ENCODE results near the gene EGR2. TPM values are rescaled to one million over a fixed set of nuclear protein-coding genes. Genes with fewer than 3 reads are reported as not detected.
A peak's percentile ranks its signal among the peaks of the same experiment; 100 is the strongest.

Gene EGR2
- total and polyA plus RNA-seq, 2 donors (not counting 3 experiments of a cell fraction or from before 2014, with no cell fraction given): 0.46 to 0.47 TPM

DNA sequence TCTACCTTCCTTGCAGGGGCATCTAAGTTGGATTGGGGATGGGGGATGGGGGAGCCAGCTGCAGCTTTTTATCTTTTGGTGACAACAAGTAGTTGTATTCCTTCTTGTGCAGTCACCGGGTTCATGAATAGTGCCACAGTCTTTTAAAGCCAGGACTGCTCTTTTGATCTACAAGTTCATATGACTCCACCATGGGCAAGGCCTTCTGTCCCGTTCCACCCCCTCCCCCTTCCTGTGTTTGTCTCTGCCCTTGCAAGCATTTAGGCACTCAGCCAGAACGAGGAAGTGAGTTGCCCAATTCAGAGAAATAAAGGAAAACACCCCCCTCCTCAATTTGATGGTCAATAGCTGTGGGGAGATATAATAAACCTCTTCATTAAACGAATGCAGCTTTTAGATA is 44.8 kb upstream of the EGR2 start:
- Histone ChIP-seq H3K4me3 (replicated peaks in 1 of 3; ENCODE audit: insufficient read depth in 1 of 3, low read depth in 1 of 3, low read length in 3 of 3) (no peak overlapping the region), H4K20me1 (replicated peaks; ENCODE audit: control insufficient read depth, extremely low read depth, insufficient read depth, low read length) (no peaks in the 10 kb centered on the region), H3K9me3 (replicated peaks; ENCODE audit: control insufficient read depth, insufficient read depth, low read length) (no peaks in the 10 kb centered on the region), H3K27ac (ENCODE audit: insufficient read depth, low read depth, low read length) (no peak overlapping the region), H3K4me2 (ENCODE audit: insufficient read depth, low read length) (no peak overlapping the region), H3K27me3 (ENCODE audit: control insufficient read depth in 2 of 2, insufficient read depth in 2 of 2, low read length in 2 of 2) (no peaks in the 10 kb centered on the region), H3K36me3 (ENCODE audit: control insufficient read depth in 2 of 2, extremely low read depth in 1 of 2, insufficient read depth in 2 of 2, low read length in 2 of 2) (no peaks in the 10 kb centered on the region), H2AFZ (ENCODE audit: low read depth, low read length) (no peak overlapping the region), H3K9me1 (replicated peaks; ENCODE audit: control insufficient read depth, extremely low read depth, insufficient read depth, low read length) (no peaks in the 10 kb centered on the region), H3K79me2 (ENCODE audit: control insufficient read depth, insufficient read depth, low read length) (no peaks in the 10 kb centered on the region), H3K4me1 (ENCODE audit: control insufficient read depth, extremely low read depth, insufficient read depth, low read length) (no peaks in the 10 kb centered on the region), H3K9ac (replicated peaks; ENCODE audit: extremely low read depth, insufficient read depth, low read length) (no peak overlapping the region)
- dilution Hi-C loops (cut with MboI; ENCODE audit: extremely low pct_ligation_motif_present, low sequenced_read_pairs): no loop called here
- CTCF ChIA-PET: interaction anchor here (0.9 to 1.4 kb wide), 3 partner anchors 10 to 297 kb away, joined by 3 read pairs; no protein-coding TSS in a partner anchor
- intact Hi-C loops (cut with micrococcal nuclease): no loop called here
- FAIRE-seq (no peak), DNase-seq (ENCODE audit: low read depth, low spot score) (peak; percentile 6)
- POLR2A ChIA-PET: no interaction called here
- BruUV-seq (replicated peaks): no TSS peak
- TF ChIP-seq MYC (IDR thresholded peaks at IDR 0.05; ENCODE audit: low read depth, low read length) (no peak), MAX (IDR thresholded peaks at IDR 0.05; ENCODE audit: insufficient read depth, insufficient read length) (no peak), GATA2 (IDR thresholded peaks at IDR 0.05; ENCODE audit: insufficient read depth, insufficient read length, low read depth, low read length) (no peak), POLR2A (IDR thresholded peaks at IDR 0.05; ENCODE audit: low read depth, low read length) (no peak), JUN (IDR thresholded peaks at IDR 0.05; ENCODE audit: borderline replicate concordance, insufficient read depth, insufficient read length, low read depth) (no peak), EZH2 (IDR thresholded peaks at IDR 0.05; ENCODE audit: borderline replicate concordance, low read depth, low read length, severe bottlenecking) (no peak), FOS (IDR thresholded peaks at IDR 0.05; ENCODE audit: borderline replicate concordance, insufficient read depth, low read length) (no peak), POLR2AphosphoS5 (IDR thresholded peaks at IDR 0.05; ENCODE audit: insufficient read depth, low read depth, low read length) (no peak)
- TF ChIP-seq, protein P1, sequence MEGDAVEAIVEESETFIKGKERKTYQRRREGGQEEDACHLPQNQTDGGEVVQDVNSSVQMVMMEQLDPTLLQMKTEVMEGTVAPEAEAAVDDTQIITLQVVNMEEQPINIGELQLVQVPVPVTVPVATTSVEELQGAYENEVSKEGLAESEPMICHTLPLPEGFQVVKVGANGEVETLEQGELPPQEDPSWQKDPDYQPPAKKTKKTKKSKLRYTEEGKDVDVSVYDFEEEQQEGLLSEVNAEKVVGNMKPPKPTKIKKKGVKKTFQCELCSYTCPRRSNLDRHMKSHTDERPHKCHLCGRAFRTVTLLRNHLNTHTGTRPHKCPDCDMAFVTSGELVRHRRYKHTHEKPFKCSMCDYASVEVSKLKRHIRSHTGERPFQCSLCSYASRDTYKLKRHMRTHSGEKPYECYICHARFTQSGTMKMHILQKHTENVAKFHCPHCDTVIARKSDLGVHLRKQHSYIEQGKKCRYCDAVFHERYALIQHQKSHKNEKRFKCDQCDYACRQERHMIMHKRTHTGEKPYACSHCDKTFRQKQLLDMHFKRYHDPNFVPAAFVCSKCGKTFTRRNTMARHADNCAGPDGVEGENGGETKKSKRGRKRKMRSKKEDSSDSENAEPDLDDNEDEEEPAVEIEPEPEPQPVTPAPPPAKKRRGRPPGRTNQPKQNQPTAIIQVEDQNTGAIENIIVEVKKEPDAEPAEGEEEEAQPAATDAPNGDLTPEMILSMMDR (IDR thresholded peaks at IDR 0.05; ENCODE audit: extremely low read depth in 1 of 2, insufficient read depth in 1 of 2, low read depth in 1 of 2, low read length in 2 of 2): no peak
